Measurements from ENCODE around the gene FRS2. TPM values are rescaled to one million over a fixed set of nuclear protein-coding genes. Genes with fewer than 3 reads are reported as not detected.

Gene FRS2
- total and polyA plus RNA-seq, 9 donors, result 15.5 to 64.2 (median 43.2) TPM

DNA sequence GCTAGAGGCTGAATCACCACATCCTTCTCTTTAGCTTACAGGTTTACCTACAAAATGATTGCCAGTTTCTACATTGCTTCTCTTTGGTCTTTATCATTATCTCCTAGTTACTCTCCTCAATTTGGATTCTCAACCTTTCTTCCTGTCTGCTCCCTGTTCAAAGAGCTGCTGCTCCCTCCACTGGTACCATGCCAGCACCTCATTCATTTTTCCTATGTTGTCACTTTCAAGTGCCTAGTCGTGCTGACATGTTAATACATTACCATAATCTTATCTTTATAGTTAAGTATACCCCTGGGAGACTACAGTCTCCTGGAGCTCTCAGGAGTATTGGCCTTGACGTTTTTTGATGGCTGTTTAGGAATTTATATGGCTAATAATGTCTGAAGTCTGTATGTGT, 14.2 kb downstream of the FRS2 start:
- no peaks in the 10 kb centered on the region for H3K36me3 ChIP-seq
- H3K4me1 ChIP-seq (ENCODE audit: insufficient read depth), result peaks cover 2% of the 10 kb centered on the region
- WGBS, 3 donors, result 11 to 25% (median 12%) methylated on average over 2 of the region's 2 CpGs
- intact Hi-C loops (cut with DNase I), result no loop called here
- H3K9me3 ChIP-seq, result no peaks in the 10 kb centered on the region
- H3K4me3 ChIP-seq, result no peak overlapping the region
- no peak overlapping the region for H3K27ac ChIP-seq
- no peaks in the 10 kb centered on the region for H3K27me3 ChIP-seq
- no peak for DNase-seq
- no peak for TF ChIP-seq EP300 (IDR thresholded peaks at IDR 0.05)
- TF ChIP-seq, protein P1, sequence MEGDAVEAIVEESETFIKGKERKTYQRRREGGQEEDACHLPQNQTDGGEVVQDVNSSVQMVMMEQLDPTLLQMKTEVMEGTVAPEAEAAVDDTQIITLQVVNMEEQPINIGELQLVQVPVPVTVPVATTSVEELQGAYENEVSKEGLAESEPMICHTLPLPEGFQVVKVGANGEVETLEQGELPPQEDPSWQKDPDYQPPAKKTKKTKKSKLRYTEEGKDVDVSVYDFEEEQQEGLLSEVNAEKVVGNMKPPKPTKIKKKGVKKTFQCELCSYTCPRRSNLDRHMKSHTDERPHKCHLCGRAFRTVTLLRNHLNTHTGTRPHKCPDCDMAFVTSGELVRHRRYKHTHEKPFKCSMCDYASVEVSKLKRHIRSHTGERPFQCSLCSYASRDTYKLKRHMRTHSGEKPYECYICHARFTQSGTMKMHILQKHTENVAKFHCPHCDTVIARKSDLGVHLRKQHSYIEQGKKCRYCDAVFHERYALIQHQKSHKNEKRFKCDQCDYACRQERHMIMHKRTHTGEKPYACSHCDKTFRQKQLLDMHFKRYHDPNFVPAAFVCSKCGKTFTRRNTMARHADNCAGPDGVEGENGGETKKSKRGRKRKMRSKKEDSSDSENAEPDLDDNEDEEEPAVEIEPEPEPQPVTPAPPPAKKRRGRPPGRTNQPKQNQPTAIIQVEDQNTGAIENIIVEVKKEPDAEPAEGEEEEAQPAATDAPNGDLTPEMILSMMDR (IDR thresholded peaks at IDR 0.05), result no peak
- TF ChIP-seq POLR2A (IDR thresholded peaks at IDR 0.05), result no peak

DNA sequence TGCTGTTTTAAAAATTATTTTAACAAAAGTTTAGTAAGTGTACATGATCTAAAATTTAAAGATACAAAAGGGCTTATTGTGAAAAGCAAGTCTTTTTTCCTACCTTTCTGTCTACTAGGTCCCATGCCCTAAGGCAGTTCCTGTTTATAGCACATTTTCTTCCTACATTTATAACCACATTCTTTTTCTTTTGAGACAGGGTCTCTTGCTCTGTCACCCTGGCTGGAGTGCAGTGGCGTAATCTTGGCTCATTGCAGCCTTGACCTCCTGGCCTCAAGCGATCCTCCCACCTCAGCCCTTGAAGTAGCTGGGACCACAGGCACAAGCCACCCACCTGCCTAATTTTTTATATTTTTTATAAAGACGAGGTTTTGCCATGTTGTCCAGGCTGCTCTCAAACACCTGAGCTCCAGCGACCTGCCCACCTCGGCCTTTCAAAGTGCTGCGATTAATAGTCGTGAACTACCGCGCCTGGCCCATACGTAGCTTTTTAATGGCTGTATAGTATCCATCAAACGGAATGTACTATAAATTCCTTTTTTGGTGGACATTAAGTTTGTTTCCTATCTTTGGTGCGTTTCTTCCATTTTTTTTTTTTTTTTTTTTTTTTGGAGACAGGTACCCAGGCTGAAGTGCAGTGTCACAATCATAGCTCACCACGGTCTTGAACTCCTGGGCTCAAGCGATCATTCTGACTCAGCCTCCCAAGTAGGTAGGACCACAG, 20.9 kb downstream of the FRS2 start:
- TF ChIP-seq POLR2A (IDR thresholded peaks at IDR 0.05), result no peak
- no peak for TF ChIP-seq EP300 (IDR thresholded peaks at IDR 0.05)
- TF ChIP-seq, protein P1 (IDR thresholded peaks at IDR 0.05), result no peak
- H3K27me3 ChIP-seq, result no peaks in the 10 kb centered on the region
- 80 to 91% (median 85%) methylated on average over 14 of the region's 14 CpGs for WGBS, 3 donors
- H3K27ac ChIP-seq, result no peak overlapping the region
- H3K36me3 ChIP-seq, result no peaks in the 10 kb centered on the region
- intact Hi-C loops (cut with DNase I), result no loop called here
- H3K4me3 ChIP-seq, result no peak overlapping the region
- H3K4me1 ChIP-seq (ENCODE audit: insufficient read depth), result peaks cover 7% of the 10 kb centered on the region
- no peak for DNase-seq
- no peaks in the 10 kb centered on the region for H3K9me3 ChIP-seq

DNA sequence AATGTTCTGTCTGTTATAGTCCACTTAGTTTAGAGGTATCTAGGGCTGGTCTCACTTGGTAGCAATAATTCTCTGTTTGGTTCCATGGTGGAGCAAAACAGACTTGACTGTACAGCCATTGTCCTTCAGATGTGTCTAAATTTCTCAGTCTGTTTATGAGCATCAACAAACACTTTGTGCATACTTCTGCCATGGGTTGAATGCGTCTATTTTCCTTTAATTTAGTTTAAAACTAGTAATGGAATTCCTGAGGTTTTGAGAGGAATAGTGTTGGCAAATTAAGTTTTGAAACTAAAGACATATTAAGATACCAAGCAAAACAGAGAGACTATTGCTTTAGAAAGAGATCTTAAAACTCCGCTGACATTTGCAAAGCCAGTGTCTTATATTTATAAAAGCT, 22.6 kb downstream of the FRS2 start:
- intact Hi-C loops (cut with DNase I), result no loop called here
- H3K27ac ChIP-seq, result no peak overlapping the region
- TF ChIP-seq, protein P1 (IDR thresholded peaks at IDR 0.05), result no peak
- TF ChIP-seq POLR2A (IDR thresholded peaks at IDR 0.05) (no peak), EP300 (IDR thresholded peaks at IDR 0.05) (no peak)

DNA sequence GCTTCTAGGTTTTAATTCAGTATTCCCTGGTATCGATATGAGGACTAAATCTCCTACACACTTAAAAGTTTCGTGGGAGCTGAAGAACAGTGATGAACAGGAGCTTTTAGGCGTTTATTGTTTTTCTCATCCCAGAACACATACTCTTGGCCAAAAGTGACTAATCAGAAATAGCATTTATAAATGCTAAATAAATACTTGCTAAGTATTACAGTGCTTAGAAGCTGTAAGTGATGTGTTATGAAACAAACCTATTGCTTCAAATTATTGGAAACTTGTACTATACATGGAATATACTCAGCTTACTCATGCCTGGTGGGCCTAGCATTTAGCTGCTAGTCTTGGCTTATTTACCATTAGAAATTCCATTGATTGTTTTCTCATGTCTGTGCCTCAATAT, 24.9 kb downstream of the FRS2 start:
- Histone ChIP-seq H3K27ac (no peak overlapping the region), H3K27me3 (no peaks in the 10 kb centered on the region), H3K36me3 (no peaks in the 10 kb centered on the region), H3K4me1 (ENCODE audit: insufficient read depth) (peaks cover 12% of the 10 kb centered on the region), H3K4me3 (no peak overlapping the region), H3K9me3 (no peaks in the 10 kb centered on the region)
- intact Hi-C loops (cut with DNase I), result no loop called here
- no peak for DNase-seq
- TF ChIP-seq EP300 (IDR thresholded peaks at IDR 0.05) (no peak), POLR2A (IDR thresholded peaks at IDR 0.05) (no peak)
- TF ChIP-seq, protein P1 (IDR thresholded peaks at IDR 0.05), result no peak
- WGBS, 3 donors, result 33 to 44% (median 34%) methylated on average over 3 of the region's 3 CpGs

More for the DNA sequence above, 22.6 kb downstream of the FRS2 start:
- WGBS, 3 donors, result 38 to 62% (median 43%) methylated on average over 2 of the region's 2 CpGs
- H3K4me3 ChIP-seq, result no peak overlapping the region
- no peaks in the 10 kb centered on the region for H3K9me3 ChIP-seq
- peaks cover 12% of the 10 kb centered on the region for H3K4me1 ChIP-seq (ENCODE audit: insufficient read depth)
- DNase-seq, result no peak
- no peaks in the 10 kb centered on the region for H3K36me3 ChIP-seq
- no peaks in the 10 kb centered on the region for H3K27me3 ChIP-seq

All from ovary (tissue), 9 donors.